Activated CD4-positive, alpha-beta T cell treated with anti-CD3 and anti-CD28 coated beads for 36 hours (primary cell): Measurements from ENCODE around the gene TNFRSF1A. TPM values are rescaled to one million over a fixed set of nuclear protein-coding genes. Genes with fewer than 3 reads are reported as not detected.

ENCODE experiments used
- ATAC-seq: fragments of 200-7000 bp; cut with Tn5 transposase; one replicate; pipeline ENCODE4 v1.10.0; 2021; ENCODE audit warnings: mild to moderate bottlenecking, moderate library complexity
- CTCF ChIA-PET: fragments of 350-600 bp; sonication (Branson Sonifier 250); formaldehyde crosslinking; loops from one replicate; lab custom pipeline; 2021; ENCODE audit warnings: antibody characterized with exemption; lab: Charles Lee
- POLR2A ChIA-PET: fragments of 350-600 bp; sonication (Branson Sonifier 250); formaldehyde crosslinking; loops from one replicate; lab custom pipeline; 2021; ENCODE audit warnings: antibody characterized with exemption, inconsistent platforms; lab: Charles Lee
- DNase-seq: peaks from one replicate; pipeline ENCODE4 v3.0.0-alpha.2; 2020
- H3K27ac Mint-ChIP-seq: one replicate; pipeline ENCODE4 v1.8.0; 2021; ENCODE audit warnings: mixed read lengths
- H3K27me3 Mint-ChIP-seq: one replicate; pipeline ENCODE4 v1.8.0; 2021; ENCODE audit warnings: mixed read lengths
- H3K36me3 Mint-ChIP-seq: one replicate; pipeline ENCODE4 v1.8.0; 2021; ENCODE audit warnings: low read depth, mixed read lengths
- H3K4me1 Mint-ChIP-seq: one replicate; pipeline ENCODE4 v1.8.0; 2021; ENCODE audit warnings: mixed read lengths
- H3K4me3 Mint-ChIP-seq: one replicate; pipeline ENCODE4 v1.8.0; 2021; ENCODE audit warnings: mild to moderate bottlenecking, moderate library complexity, mixed read lengths
- H3K9me3 Mint-ChIP-seq: one replicate; pipeline ENCODE4 v1.8.0; 2021; ENCODE audit warnings: low read depth, mixed read lengths
- intact Hi-C, 2 experiments: fragments of 100-400 bp; cut with DNase I in 1 of 2; cut with micrococcal nuclease in 1 of 2; formaldehyde crosslinking; loops; one replicate each; pipeline versions ENCODE4 v1.14.2 to v1.15.1; 2022 to 2024; cut with DNase I, micrococcal nuclease
- total RNA-seq, 2 experiments: library from RNA; stranded (reverse); gene quantifications; one replicate each; pipeline ENCODE4 v1.2.3, GENCODE V29; 2021

The TNFRSF1A gene
- total RNA-seq, 2 experiments from 2014 or later, result 42.1 to 58.7 TPM

DNA sequence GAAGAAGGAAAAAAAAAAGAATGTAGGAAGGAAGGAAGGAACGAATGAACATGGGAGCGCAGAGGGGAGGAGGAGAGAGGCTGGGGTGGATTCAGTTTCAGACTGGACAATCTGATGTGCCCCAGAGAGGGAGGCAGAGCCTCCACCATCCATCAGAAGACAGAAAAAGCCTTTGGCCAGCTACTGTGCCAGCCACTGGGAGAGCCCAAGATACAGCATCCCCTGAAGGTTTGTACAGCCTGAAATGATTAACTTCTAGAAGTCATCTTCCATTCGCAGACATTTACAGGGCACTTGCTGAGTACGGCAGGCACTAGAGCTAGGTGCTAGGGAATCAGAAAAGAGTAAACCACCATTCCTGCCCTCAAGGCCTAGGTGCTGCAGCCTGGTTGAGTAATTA is 22.4 kb downstream of the TNFRSF1A start:
- Mint-ChIP-seq H3K4me3 (no peak overlapping the region), H3K4me1 (peaks cover 29% of the 10 kb centered on the region), H3K36me3 (no peaks in the 10 kb centered on the region), H3K27me3 (no peaks in the 10 kb centered on the region), H3K27ac (no peak overlapping the region), H3K9me3 (no peaks in the 10 kb centered on the region)
- CTCF ChIA-PET, result interaction anchor here (0.8 to 2.0 kb wide), 4 partner anchors 11 to 146 kb away, joined by 3 to 5 read pairs (median 4); no protein-coding TSS in a partner anchor
- DNase-seq (no peak), ATAC-seq (no peak)
- intact Hi-C loops, result no loop called here
- POLR2A ChIA-PET, result no interaction called here

DNA sequence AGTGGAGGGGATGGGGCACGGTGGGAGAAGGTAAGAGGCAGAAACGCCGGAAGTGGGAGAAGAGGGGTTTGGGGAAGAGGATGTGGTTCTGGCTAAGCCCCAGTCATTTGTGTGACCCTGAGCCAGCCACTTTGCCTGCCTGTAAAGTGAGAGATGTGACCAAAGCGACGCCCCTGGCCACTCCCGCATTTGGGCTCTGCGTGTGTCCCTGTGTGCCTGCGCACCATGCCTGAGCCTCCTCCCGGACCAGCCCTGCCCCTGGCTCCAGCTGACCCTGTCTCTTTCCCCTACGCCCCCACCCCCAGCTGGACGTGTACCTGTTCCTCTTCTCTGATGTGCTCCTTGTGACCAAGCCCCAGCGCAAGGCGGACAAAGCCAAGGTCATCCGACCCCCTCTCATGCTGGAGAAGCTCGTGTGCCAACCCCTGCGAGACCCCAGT is 23.4 kb downstream of the TNFRSF1A start:
- Mint-ChIP-seq H3K27ac (no peak overlapping the region), H3K4me3 (no peak overlapping the region), H3K4me1 (peaks cover 20% of the 10 kb centered on the region), H3K9me3 (no peaks in the 10 kb centered on the region), H3K36me3 (no peaks in the 10 kb centered on the region), H3K27me3 (no peaks in the 10 kb centered on the region)
- ATAC-seq, result no peak
- no peak for DNase-seq
- intact Hi-C loops, result no loop called here
- POLR2A ChIA-PET, result no interaction called here
- CTCF ChIA-PET, result interaction anchor here (0.7 kb wide), 1 partner anchor 226 kb away, joined by 3 read pairs; no protein-coding TSS in a partner anchor

DNA sequence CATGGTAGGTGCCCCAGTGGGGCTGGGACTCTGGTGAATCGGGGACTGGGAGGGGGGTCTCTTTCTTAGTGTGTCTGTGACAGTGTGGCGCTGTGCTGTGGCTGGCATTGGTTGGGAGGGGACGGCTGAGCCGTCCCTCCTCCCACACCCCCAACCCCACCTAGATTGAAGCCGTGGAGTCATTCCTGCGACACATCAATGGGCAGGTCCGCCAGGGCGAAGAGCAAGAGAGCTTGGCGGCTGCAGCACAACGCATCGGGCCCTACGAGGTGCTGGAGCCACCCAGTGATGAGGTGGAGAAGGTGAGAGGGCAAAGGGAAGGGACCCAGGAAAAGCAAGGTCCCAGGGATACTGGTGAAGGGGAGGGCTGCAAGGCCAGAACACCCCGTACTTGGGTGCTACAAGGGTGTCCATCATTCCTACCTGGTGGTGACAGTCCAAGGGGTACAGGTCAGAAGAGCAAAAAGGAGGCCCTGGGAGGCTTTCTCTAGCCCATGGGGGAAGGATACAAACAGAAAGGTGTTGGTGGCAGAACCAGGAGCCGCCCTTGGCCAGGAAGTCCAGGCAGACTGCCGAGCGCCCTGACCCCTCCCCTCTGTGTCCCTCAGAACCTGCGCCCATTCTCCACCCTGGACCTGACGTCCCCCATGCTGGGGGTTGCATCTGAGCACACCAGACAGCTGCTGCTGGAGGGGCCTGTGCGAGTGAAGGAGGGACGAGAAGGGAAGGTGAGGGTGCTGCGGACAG is 24.0 kb downstream of the TNFRSF1A start:
- ChIA-PET CTCF (no interaction called here), POLR2A (no interaction called here)
- Mint-ChIP-seq H3K4me1 (peaks cover 16% of the 10 kb centered on the region), H3K27me3 (no peaks in the 10 kb centered on the region), H3K9me3 (no peaks in the 10 kb centered on the region), H3K27ac (no peak overlapping the region), H3K4me3 (no peak overlapping the region), H3K36me3 (no peaks in the 10 kb centered on the region)
- no peak for ATAC-seq
- no peak for DNase-seq
- intact Hi-C loops, result no loop called here

DNA sequence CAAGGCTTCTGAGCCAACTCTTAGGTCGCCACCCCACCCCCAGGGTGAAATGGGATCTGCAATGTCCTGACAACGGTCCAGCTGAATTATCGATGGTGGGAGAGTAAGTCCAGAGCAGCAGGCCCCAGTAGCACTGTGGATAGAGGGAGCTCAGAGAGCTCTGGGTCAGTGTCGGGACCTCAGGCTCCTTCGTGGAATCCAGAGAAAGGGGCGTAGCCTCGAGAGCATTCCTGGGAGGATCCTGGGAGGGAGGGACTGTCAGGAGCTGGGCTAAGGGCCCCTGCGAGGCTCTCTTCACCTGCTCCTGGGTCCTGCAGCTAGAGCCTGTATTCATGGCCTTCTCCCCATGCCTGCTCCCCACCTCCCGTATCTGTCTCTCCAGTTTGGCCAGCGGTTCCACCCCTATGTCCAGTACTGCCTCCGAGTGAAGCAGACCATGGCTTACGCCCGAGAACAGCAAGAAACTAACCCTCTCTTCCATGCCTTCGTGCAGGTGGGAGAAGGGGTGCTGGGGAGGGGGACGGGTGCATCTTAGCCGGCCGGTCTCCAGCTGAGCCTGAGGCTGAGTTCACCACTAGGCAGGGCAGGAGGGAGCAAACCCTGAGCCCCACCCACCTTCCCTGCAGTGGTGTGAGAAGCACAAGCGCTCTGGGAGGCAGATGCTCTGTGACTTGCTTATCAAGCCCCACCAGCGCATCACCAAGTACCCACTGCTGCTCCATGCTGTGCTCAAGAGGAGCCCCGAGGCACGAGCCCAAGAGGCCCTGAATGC is 24.8 kb downstream of the TNFRSF1A start:
- Mint-ChIP-seq H3K27ac (no peak overlapping the region), H3K9me3 (no peaks in the 10 kb centered on the region), H3K4me1 (peaks cover 18% of the 10 kb centered on the region), H3K27me3 (no peaks in the 10 kb centered on the region), H3K4me3 (no peak overlapping the region), H3K36me3 (no peaks in the 10 kb centered on the region)
- DNase-seq (no peak), ATAC-seq (no peak)
- intact Hi-C loops, result no loop called here
- CTCF ChIA-PET, result no interaction called here
- POLR2A ChIA-PET, result interaction anchor here (0.7 kb wide), 1 partner anchor 797 kb away, joined by 4 read pairs; no protein-coding TSS in a partner anchor

DNA sequence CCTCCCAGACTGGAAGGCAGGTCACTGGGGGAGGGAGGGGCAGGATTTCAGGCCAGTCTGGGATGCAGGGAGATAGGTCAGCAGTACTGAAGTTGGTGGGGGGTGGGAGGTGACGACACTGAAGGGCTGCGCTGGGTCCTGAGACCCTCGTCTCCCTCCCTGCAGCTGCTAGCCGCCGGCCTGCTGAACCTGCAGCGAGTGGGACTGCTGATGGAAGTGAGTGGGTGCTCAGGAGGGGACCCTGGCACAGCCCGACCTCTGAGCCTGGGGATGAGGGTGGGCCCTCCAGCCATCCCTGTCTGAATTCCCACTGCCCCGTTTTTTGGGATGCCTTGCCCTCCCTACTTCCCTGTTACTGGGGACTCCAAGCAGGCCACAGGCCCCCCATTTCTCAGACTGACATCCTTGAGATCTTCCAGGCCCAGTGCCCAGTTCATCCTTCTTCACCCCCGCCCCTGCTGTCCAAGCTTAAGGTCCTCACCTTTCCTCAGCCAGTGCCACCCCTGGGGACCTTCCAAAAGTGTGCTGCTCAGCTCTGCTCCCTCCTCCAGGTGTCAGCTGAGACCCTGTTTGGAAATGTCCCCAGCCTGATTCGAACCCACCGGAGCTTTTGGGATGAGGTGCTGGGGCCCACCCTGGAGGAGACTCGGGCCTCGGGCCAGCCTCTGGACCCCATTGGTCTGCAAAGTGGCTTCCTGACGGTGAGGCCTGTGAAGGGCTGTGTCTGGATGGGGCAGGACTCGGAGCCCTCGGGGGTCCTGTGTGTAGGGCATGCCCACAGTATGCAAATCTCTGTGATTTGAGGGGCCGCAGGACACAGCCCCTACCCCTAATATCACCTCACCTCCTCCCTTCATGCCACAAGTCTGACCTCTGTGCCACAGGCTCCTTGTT is 25.9 kb downstream of the TNFRSF1A start:
- Mint-ChIP-seq H3K36me3 (no peaks in the 10 kb centered on the region), H3K27ac (no peak overlapping the region), H3K4me3 (no peak overlapping the region), H3K27me3 (peaks cover 2% of the 10 kb centered on the region), H3K9me3 (no peaks in the 10 kb centered on the region), H3K4me1 (peaks cover 18% of the 10 kb centered on the region)
- DNase-seq (no peak), ATAC-seq (no peak)
- intact Hi-C loops, result no loop called here
- CTCF ChIA-PET, result interaction anchor here (0.6 to 0.9 kb wide), 2 partner anchors 160 to 235 kb away, joined by 3 read pairs; no protein-coding TSS in a partner anchor
- POLR2A ChIA-PET, result interaction anchor here (0.7 kb wide), 1 partner anchor 796 kb away, joined by 4 read pairs; no protein-coding TSS in a partner anchor

DNA sequence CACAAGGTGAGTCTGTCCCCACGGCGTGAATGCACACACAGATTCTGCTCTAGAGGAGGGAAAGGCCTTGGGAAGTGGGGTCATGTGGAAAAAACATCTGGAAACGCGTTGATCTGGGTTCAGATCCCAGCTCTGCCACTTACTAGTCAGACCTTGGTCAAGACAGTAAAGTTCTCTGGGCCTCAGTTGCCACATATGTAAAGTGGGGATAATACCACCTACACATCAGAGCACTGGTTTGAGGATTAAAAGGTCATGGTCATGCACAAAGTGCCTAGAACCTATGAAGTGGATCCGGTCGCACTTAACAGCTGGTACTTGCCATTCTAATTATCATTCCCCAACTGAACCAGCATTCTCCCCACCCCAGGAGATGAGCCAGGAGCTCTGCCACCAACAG is 26.7 kb downstream of the TNFRSF1A start:
- ATAC-seq (no peak), DNase-seq (no peak)
- Mint-ChIP-seq H3K36me3 (no peaks in the 10 kb centered on the region), H3K4me1 (peaks cover 18% of the 10 kb centered on the region), H3K27me3 (peaks cover 2% of the 10 kb centered on the region), H3K9me3 (no peaks in the 10 kb centered on the region), H3K27ac (no peak overlapping the region), H3K4me3 (no peak overlapping the region)
- ChIA-PET POLR2A (no interaction called here), CTCF (interaction anchor here (0.9 kb wide), 1 partner anchor 159 kb away, joined by 3 read pairs; no protein-coding TSS in a partner anchor)
- intact Hi-C loops, result no loop called here

DNA sequence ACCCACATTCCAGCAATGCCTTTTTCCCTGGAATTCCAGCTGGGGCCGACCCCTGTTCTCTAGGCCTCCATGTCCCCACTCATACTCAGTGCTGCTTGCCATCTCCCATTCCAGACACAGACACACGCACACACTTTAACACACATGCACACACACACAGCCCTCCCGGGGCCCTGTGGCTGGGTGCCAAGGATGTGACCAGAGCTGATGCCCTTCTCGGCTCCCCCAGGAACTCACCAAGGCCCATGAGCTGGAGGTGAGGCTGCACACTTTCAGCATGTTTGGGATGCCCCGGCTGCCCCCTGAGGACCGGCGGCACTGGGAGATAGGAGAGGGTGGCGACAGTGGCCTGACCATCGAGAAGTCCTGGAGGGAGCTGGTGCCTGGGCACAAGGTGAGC is 27.1 kb downstream of the TNFRSF1A start:
- no peaks in the 10 kb centered on the region for H3K9me3 Mint-ChIP-seq
- no peak overlapping the region for H3K4me3 Mint-ChIP-seq
- DNase-seq (no peak), ATAC-seq (no peak)
- H3K4me1 Mint-ChIP-seq, result peaks cover 18% of the 10 kb centered on the region
- peaks cover 2% of the 10 kb centered on the region for H3K27me3 Mint-ChIP-seq
- no peak overlapping the region for H3K27ac Mint-ChIP-seq
- ChIA-PET POLR2A (no interaction called here), CTCF (interaction anchor here (0.6 to 0.9 kb wide), 2 partner anchors 105 to 159 kb away, joined by 3 to 5 read pairs; no protein-coding TSS in a partner anchor)
- no peaks in the 10 kb centered on the region for H3K36me3 Mint-ChIP-seq
- intact Hi-C loops, result no loop called here

DNA sequence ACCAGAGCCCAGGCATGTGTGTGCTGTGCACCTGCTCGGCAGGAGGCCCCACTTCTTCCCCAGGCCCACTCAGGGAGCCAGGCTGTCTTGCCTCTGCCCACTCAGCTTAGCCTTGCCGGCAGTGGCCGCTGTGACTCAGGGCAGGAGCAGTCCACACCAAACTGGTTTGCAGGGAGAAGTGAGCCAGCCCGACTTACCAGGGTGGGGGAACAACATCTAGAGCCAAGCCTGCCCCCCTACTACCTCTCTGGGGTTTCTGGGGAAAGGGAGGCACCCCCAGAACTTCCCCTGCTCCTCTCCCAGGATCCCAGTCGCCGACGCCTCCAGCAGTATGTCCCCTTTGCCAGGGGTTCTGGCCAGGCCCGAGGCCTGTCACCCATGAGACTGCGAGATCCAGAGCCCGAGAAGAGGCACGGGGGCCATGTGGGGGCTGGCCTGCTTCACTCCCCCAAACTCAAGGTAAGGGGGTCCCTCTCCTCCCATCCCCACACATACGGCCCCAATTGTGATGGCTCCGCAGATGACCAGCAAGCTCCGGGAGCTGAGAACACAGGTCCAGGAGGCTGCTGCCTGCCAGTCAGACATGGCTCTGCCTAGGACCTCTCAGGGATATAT is 28.4 kb downstream of the TNFRSF1A start:
- CTCF ChIA-PET, result interaction anchor here (0.6 kb wide), 1 partner anchor 9 kb away, joined by 3 read pairs; no protein-coding TSS in a partner anchor
- ATAC-seq, result no peak

DNA sequence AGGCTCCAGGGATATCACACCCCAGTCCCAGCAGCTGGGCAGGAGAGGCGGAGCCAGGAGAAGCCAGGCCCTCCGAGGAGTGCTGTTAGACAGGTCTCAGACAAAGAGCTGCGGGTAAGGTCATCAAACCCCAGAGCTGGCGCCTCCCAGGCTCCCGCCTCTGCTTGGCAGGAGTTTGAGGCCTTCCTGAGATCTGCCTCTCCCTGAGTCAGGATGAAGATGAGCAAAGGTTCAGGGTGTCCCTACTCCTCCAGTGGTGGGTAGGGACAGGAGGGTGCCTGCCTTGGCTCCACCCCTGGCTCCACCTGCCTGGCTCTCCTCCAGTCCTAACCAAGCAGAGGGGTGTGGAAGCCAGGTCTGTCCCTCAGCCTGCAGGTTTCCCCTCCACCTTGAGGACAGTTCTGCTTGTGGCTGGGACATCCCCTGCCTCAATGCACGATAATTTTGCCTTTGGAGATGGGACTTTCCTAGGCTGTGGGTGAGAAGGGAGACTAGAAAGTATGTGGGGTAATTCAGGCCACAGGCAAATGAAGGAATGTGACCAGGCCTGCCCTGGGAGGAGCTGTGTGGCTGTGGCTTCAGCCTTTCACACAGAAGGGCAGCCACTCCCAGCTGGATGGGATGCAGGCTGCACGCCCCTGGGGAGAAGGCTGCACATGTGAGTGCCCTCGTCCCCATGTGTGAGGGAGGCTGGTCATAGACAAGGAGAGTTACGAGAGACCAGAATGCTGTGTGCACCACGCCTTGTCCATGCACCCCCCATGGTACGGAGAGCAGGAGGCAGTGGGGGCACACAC is 29.1 kb downstream of the TNFRSF1A start:
- H3K4me3 Mint-ChIP-seq, result no peak overlapping the region
- H3K9me3 Mint-ChIP-seq, result no peaks in the 10 kb centered on the region
- POLR2A ChIA-PET, result interaction anchor here (0.6 kb wide), 1 partner anchor 27 kb away, joined by 3 read pairs; no protein-coding TSS in a partner anchor
- intact Hi-C loops, result no loop called here
- H3K36me3 Mint-ChIP-seq, result no peaks in the 10 kb centered on the region
- DNase-seq, result peak; percentile 31
- H3K27ac Mint-ChIP-seq, result no peak overlapping the region
- peak; percentile 65 for ATAC-seq
- peaks cover 7% of the 10 kb centered on the region for H3K4me1 Mint-ChIP-seq
- CTCF ChIA-PET, result no interaction called here
- H3K27me3 Mint-ChIP-seq, result peaks cover 9% of the 10 kb centered on the region

More for the DNA sequence above, 28.4 kb downstream of the TNFRSF1A start:
- intact Hi-C loops, result no loop called here
- DNase-seq, result no peak
- Mint-ChIP-seq H3K36me3 (no peaks in the 10 kb centered on the region), H3K4me1 (peaks cover 14% of the 10 kb centered on the region), H3K9me3 (no peaks in the 10 kb centered on the region), H3K27ac (no peak overlapping the region), H3K27me3 (peaks cover 9% of the 10 kb centered on the region), H3K4me3 (no peak overlapping the region)
- POLR2A ChIA-PET, result no interaction called here
